ENCODE measurements around the gene CISD3. TPM values are rescaled to one million over a fixed set of nuclear protein-coding genes. Genes with fewer than 3 reads are reported as not detected.

CISD3 gene
- total and polyA plus RNA-seq, 2 of the 8 experiments (the other 6 are each of a cell fraction or from before 2014, with no cell fraction given) = 9.4 to 11.1 TPM

DNA sequence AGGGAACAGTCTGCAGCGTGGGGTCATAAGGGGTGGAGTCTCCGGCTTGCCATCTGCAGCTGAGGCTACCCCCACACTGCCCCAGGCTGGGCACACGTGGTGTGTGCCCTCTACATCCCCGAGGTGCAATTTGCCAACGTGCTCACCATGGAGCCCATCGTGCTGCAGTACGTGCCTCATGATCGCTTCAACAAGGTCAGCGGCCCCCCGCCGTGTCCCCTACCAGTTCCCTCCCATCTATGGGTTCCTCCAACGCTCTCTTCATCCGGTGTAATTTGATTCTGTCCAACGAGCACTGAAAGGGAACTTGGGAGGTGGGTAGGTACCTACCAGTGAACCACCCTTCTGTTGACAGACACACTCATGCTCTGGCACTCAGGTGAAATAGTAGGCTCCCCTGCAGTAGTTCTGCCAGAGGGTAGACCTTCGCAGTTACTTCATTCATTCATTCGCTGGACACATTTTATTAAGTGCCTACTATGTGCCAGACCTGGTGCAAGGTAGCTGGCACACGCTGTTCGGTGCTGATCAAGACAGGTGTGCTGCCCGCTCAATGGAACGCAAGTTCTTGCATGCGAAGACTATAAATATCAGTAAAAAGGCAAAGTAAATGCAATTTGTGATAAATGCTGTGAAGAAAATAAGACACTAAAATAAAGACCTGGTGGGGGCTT lies 22.3 kb upstream of the CISD3 start (continued):
- no peak for TF ChIP-seq RAD21 (IDR thresholded peaks at IDR 0.05 in 1 of 2, conservative IDR thresholded peaks at IDR 0.05 in 1 of 2; ENCODE audit: low read depth in 2 of 2, low read length in 2 of 2)
- TF ChIP-seq CHD2 (IDR thresholded peaks at IDR 0.05; ENCODE audit: low read length) = no peak
- TF ChIP-seq YY1 (IDR thresholded peaks at IDR 0.05; ENCODE audit: low read depth, low read length) = no peak
- no peak for TF ChIP-seq BACH1 (IDR thresholded peaks at IDR 0.05; ENCODE audit: low read length)
- TF ChIP-seq POLR2AphosphoS5 (IDR thresholded peaks at IDR 0.05; ENCODE audit: low read depth, low read length) = no peak

Data from H1 (cell line).